ENCODE results near the gene OSGIN1.

Gene OSGIN1

GRCh38 chr16:83932304-83932703 is 20.7 kb upstream of the OSGIN1 start:
- H3K4me3 ChIP-seq (ENCODE audit: low read length): no peak overlapping the region
- no peak for DNase-seq (ENCODE audit: low read depth)
- no peak for TF ChIP-seq CTCF (IDR thresholded peaks at IDR 0.05; ENCODE audit: insufficient read depth, low read depth, low read length, missing control alignments)

GRCh38 chr16:83932955-83933673 is 19.9 kb upstream of the OSGIN1 start:
- no peak for TF ChIP-seq CTCF (IDR thresholded peaks at IDR 0.05; ENCODE audit: insufficient read depth, low read depth, low read length, missing control alignments)
- no peak overlapping the region for H3K4me3 ChIP-seq (ENCODE audit: low read length)
- DNase-seq (ENCODE audit: low read depth): no peak

GRCh38 chr16:83933885-83934683 is 19.0 kb upstream of the OSGIN1 start:
- TF ChIP-seq CTCF (IDR thresholded peaks at IDR 0.05; ENCODE audit: insufficient read depth, low read depth, low read length, missing control alignments): no peak
- no peak for DNase-seq (ENCODE audit: low read depth)
- H3K4me3 ChIP-seq (ENCODE audit: low read length): no peak overlapping the region

- H3K4me3 ChIP-seq (ENCODE audit: low read length): no peak overlapping the region
- no peak for TF ChIP-seq CTCF (IDR thresholded peaks at IDR 0.05; ENCODE audit: insufficient read depth, low read depth, low read length, missing control alignments)
- no peak for DNase-seq (ENCODE audit: low read depth)
These were observed 18.4 kb upstream of the OSGIN1 start for GRCh38 chr16:83934684-83934977.

GRCh38 chr16:83935005-83935857 is 17.8 kb upstream of the OSGIN1 start:
- TF ChIP-seq CTCF (IDR thresholded peaks at IDR 0.05; ENCODE audit: insufficient read depth, low read depth, low read length, missing control alignments): no peak
- DNase-seq (ENCODE audit: low read depth): no peak
- no peak overlapping the region for H3K4me3 ChIP-seq (ENCODE audit: low read length)

GRCh38 chr16:83935858-83936255 is 17.2 kb upstream of the OSGIN1 start:
- H3K4me3 ChIP-seq (ENCODE audit: low read length): no peak overlapping the region
- TF ChIP-seq CTCF (IDR thresholded peaks at IDR 0.05; ENCODE audit: insufficient read depth, low read depth, low read length, missing control alignments): no peak
- DNase-seq (ENCODE audit: low read depth): no peak
